Neutrophil (primary cell): ENCODE measurements around the gene ESYT1.

Experiments used
- H3K27ac ChIP-seq: fragments of 200-600 bp; sonication (generic); 2 replicates; pipeline ENCODE4 v1.5.1; 2016; ENCODE audit warnings: mild to moderate bottlenecking, moderate library complexity
- H3K27me3 ChIP-seq: fragments of 200-600 bp; sonication (generic); 2 replicates; pipeline ENCODE4 v1.6.0; 2016; ENCODE audit warnings: mild to moderate bottlenecking
- H3K36me3 ChIP-seq: fragments of 200-600 bp; sonication (generic); 2 replicates; pipeline ENCODE4 v1.5.1; 2017
- H3K4me1 ChIP-seq, 2 experiments: fragments of 200-600 bp in 1 of 2; sonication (generic) in 1 of 2; 1 replicate in 1 of 2; 2 replicates in 1 of 2; pipeline versions ENCODE4 v1.5.1 to v1.6.1; 2013 to 2016; ENCODE audit warnings: low read depth in 1 of 2, low read length in 1 of 2, mild to moderate bottlenecking in 1 of 2, moderate library complexity in 1 of 2; ENCODE audit not compliant: control insufficient read depth in 1 of 2, insufficient read depth in 1 of 2
- H3K4me3 ChIP-seq, 2 experiments: fragments of 200-600 bp in 1 of 2; sonication (generic) in 1 of 2; 1 replicate in 1 of 2; 2 replicates in 1 of 2; pipeline ENCODE4 v1.5.1; 2013 to 2016; ENCODE audit warnings: low read depth in 1 of 2, low read length in 1 of 2, mild to moderate bottlenecking in 1 of 2, moderate library complexity in 1 of 2
- H3K9me3 ChIP-seq: fragments of 200-600 bp; sonication (generic); 2 replicates; pipeline ENCODE4 v1.5.1; 2016
- CTCF ChIP-seq: fragments of 200-600 bp; sonication (generic); IDR thresholded peaks from 2 replicates; pipeline ENCODE4 v1.5.1; 2016; ENCODE audit warnings: antibody characterized with exemption

Gene ESYT1

GRCh38 chr12:56086096-56086495, 42.0 kb upstream of the ESYT1 start:
- no peak overlapping the region for H3K27ac ChIP-seq
- no peak overlapping the region for H3K4me3 ChIP-seq
- no peaks in the 10 kb centered on the region for H3K9me3 ChIP-seq
- no peaks in the 10 kb centered on the region for H3K36me3 ChIP-seq
- H3K27me3 ChIP-seq, result peaks cover 38% of the 10 kb centered on the region
- no peaks in the 10 kb centered on the region for H3K4me1 ChIP-seq
- TF ChIP-seq CTCF, result no peak

DNA sequence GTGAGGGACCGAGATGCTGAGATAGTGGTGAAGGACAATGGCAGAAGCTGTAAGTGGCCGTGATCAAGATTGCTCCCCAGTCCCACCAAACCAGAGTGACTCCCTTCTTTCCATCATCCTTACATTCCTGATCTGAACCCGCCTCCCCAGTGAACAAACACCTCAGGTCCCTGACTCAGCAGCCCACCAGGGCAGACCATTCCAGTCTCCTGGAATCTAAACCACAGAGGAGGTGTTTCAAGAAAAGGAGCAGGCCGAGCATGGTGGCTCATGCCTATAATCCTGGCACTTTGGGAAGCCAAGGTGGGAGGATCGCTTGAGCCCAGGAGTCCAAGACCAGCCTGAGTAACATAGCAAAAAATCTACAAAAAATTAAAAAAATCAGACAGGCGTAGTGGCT, 41.5 kb upstream of the ESYT1 start:
- Histone ChIP-seq H3K9me3 (no peaks in the 10 kb centered on the region), H3K27me3 (peaks cover 32% of the 10 kb centered on the region), H3K4me3 (no peak overlapping the region), H3K36me3 (no peaks in the 10 kb centered on the region), H3K4me1 (no peaks in the 10 kb centered on the region), H3K27ac (no peak overlapping the region)
- TF ChIP-seq CTCF, result no peak

DNA sequence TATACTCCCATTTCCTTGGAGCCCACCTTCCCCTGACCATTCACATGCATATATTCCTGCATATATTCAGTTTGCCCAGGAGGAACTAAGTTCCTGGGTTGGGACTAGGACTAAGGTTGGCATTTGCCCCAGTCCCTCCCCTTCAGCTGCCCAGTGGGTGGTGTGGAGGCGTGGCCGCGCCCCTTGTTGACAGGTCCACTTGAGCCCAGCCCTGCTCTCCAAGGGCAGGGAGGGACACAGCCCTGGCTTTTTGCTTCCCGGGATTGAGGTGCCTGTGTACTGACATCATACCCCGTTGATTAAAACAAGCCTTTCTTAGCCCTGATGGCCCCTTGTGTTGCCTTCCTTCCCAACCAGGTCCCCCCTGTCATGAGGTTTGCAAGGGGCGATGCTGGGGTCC, 40.8 kb upstream of the ESYT1 start:
- TF ChIP-seq CTCF, result no peak
- no peaks in the 10 kb centered on the region for H3K4me1 ChIP-seq
- peaks cover 26% of the 10 kb centered on the region for H3K27me3 ChIP-seq
- no peak overlapping the region for H3K27ac ChIP-seq
- H3K36me3 ChIP-seq, result no peaks in the 10 kb centered on the region
- H3K9me3 ChIP-seq, result no peaks in the 10 kb centered on the region
- no peak overlapping the region for H3K4me3 ChIP-seq

- Histone ChIP-seq H3K4me3 (no peak overlapping the region), H3K9me3 (no peaks in the 10 kb centered on the region), H3K36me3 (no peaks in the 10 kb centered on the region), H3K4me1 (no peaks in the 10 kb centered on the region), H3K27ac (no peak overlapping the region), H3K27me3 (peaks cover 38% of the 10 kb centered on the region)
- TF ChIP-seq CTCF, result no peak
Measured at GRCh38 chr12:56097738-56098137, 30.3 kb upstream of the ESYT1 start.

GRCh38 chr12:56098592-56098991, 29.5 kb upstream of the ESYT1 start:
- Histone ChIP-seq H3K4me3 (no peak overlapping the region), H3K4me1 (peaks cover 2 to 4% of the 10 kb centered on the region in 2 experiments), H3K27me3 (peaks cover 29% of the 10 kb centered on the region), H3K9me3 (no peaks in the 10 kb centered on the region), H3K27ac (no peak overlapping the region), H3K36me3 (no peaks in the 10 kb centered on the region)
- TF ChIP-seq CTCF, result no peak

GRCh38 chr12:56099787-56100186, 28.3 kb upstream of the ESYT1 start:
- Histone ChIP-seq H3K27ac (no peak overlapping the region), H3K9me3 (no peaks in the 10 kb centered on the region), H3K4me1 (peaks cover 6 to 8% of the 10 kb centered on the region in 2 experiments), H3K4me3 (no peak overlapping the region), H3K27me3 (peaks cover 29% of the 10 kb centered on the region), H3K36me3 (no peaks in the 10 kb centered on the region)
- TF ChIP-seq CTCF, result no peak
